ENCODE measurements around the gene CBX8. TPM values are rescaled to one million over a fixed set of nuclear protein-coding genes. Genes with fewer than 3 reads are reported as not detected.

Gene CBX8
- total RNA-seq, 1 experiment from 2014 or later: 11.3 TPM

DNA sequence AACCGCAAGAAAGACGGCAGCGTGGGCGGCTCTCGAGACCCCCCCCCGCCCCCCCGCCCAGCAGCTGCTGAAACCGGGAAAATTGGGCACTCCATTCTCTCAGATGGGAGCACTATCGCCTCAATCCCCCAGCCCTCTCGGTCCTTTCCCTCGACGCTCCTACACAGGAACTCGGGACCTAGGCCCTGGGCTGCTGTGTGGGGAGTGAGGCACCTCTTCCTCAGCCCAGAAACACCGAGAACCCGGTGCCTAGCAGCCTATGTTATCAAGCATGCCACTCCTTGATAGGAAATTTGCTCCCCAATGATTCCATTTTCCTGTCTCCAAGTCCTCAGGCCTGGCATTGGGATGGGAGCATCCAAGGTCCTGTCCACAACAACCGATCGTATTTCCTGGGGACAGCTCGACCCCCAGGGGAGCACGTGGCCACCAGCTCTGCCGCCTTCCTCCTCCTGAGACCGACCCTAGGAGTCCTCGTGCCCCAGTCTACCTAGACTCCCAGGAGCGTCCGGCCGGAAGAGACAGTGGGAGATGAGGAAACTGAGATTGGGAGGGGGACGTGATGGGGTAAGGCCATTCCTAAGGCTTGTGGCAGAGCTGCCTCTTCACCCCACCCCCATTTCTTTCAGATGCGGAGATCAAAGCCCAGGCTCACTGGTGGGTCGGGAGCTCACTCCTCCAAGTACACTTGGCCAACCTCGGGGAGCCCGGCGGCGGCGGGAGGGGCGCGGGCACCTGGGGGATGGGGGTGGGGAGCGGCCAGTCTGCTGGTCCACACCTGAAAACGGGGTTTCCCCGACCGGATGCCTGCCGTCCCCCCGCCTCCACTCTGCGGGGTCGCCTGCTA, 17.5 kb upstream of the CBX8 start:
- peak overlapping the region; percentile 67 for H2AFZ ChIP-seq (ENCODE audit: low read length)
- H4K20me1 ChIP-seq (ENCODE audit: low read length): no peaks in the 10 kb centered on the region
- peak overlapping the region; percentile 80 for H3K4me2 ChIP-seq (ENCODE audit: low read length)
- no peaks in the 10 kb centered on the region for H3F3A ChIP-seq (ENCODE audit: low read length, unreplicated experiment)
- BruUV-seq (replicated peaks): no TSS peak
- peaks cover 23% of the 10 kb centered on the region for H3K27me3 ChIP-seq (ENCODE audit: low read length)
- no peak for TF ChIP-seq CTCF (conservative IDR thresholded peaks at IDR 0.05; ENCODE audit: low read depth, low read length)
- TF ChIP-seq EZH2phosphoT487 (IDR thresholded peaks at IDR 0.05; ENCODE audit: borderline replicate concordance, low read length): no peak
- TF ChIP-seq EZH2 (IDR thresholded peaks at IDR 0.05; ENCODE audit: low read length, unreplicated experiment): no peak
- no peaks in the 10 kb centered on the region for H3K9me3 ChIP-seq (ENCODE audit: low read length)
- H3K79me2 ChIP-seq (ENCODE audit: low read length): no peaks in the 10 kb centered on the region
- ChIA-PET POLR2A (ENCODE audit: unreplicated experiment) (no interaction called here), CTCF (interaction anchor here (0.6 kb wide), 1 partner anchor 25 kb away, joined by 4 read pairs; the partner anchor contains the start of gene CBX4)
- no peak for DNase-seq
- no peaks in the 10 kb centered on the region for H3K9me2 ChIP-seq (replicated peaks; ENCODE audit: low read length)
- no peak overlapping the region for H3K27ac ChIP-seq (ENCODE audit: low read length)
- peak overlapping the region; percentile 56 for H3K4me3 ChIP-seq (ENCODE audit: low read length)
- H3K36me3 ChIP-seq (ENCODE audit: low read depth, low read length): no peaks in the 10 kb centered on the region
- ATAC-seq: no peak
- intact Hi-C loops (cut with micrococcal nuclease): no loop called here
- H3K4me1 ChIP-seq (ENCODE audit: insufficient read depth, low read length): peaks cover 29% of the 10 kb centered on the region
- peak overlapping the region; percentile 28 for H3K9ac ChIP-seq (ENCODE audit: low read length)

- ChIA-PET POLR2A (ENCODE audit: unreplicated experiment) (no interaction called here), CTCF (interaction anchor here (0.6 to 1.0 kb wide), 2 partner anchors 26 to 72 kb away, joined by 4 read pairs; partner anchors contain the start of gene CBX4)
- no peak overlapping the region for H3K27ac ChIP-seq (ENCODE audit: low read length)
- H4K20me1 ChIP-seq (ENCODE audit: low read length): no peaks in the 10 kb centered on the region
- H2AFZ ChIP-seq (ENCODE audit: low read length): no peak overlapping the region
- peak overlapping the region; percentile 83; the same call in 1 of the 2 replicates for H3K4me2 ChIP-seq (ENCODE audit: low read length)
- H3K36me3 ChIP-seq (ENCODE audit: low read depth, low read length): no peaks in the 10 kb centered on the region
- H3K9me2 ChIP-seq (replicated peaks; ENCODE audit: low read length): no peaks in the 10 kb centered on the region
- no TSS peak for BruUV-seq (replicated peaks)
- intact Hi-C loops (cut with micrococcal nuclease): no loop called here
- DNase-seq (no peak), ATAC-seq (no peak)
- no peak overlapping the region for H3K4me3 ChIP-seq (ENCODE audit: low read length)
- H3K9me3 ChIP-seq (ENCODE audit: low read length): no peaks in the 10 kb centered on the region
- no peak overlapping the region for H3K9ac ChIP-seq (ENCODE audit: low read length)
- H3K4me1 ChIP-seq (ENCODE audit: insufficient read depth, low read length): peaks cover 29% of the 10 kb centered on the region
- TF ChIP-seq EZH2phosphoT487 (IDR thresholded peaks at IDR 0.05; ENCODE audit: borderline replicate concordance, low read length): no peak
- TF ChIP-seq EZH2 (IDR thresholded peaks at IDR 0.05; ENCODE audit: low read length, unreplicated experiment): no peak
- TF ChIP-seq CTCF (conservative IDR thresholded peaks at IDR 0.05; ENCODE audit: low read depth, low read length): no peak
- H3K79me2 ChIP-seq (ENCODE audit: low read length): no peaks in the 10 kb centered on the region
- no peaks in the 10 kb centered on the region for H3F3A ChIP-seq (ENCODE audit: low read length, unreplicated experiment)
- H3K27me3 ChIP-seq (ENCODE audit: low read length): peaks cover 31% of the 10 kb centered on the region
These were observed 16.6 kb upstream of the CBX8 start for GRCh38 chr17:79813297-79814126.
